ENCODE results near the gene B3GNT3. TPM values are rescaled to one million over a fixed set of nuclear protein-coding genes. Genes with fewer than 3 reads are reported as not detected.

The B3GNT3 gene
- total and polyA plus RNA-seq, 2 of the 8 experiments (the other 6 are each of a cell fraction or from before 2014, with no cell fraction given) = 1.5 TPM

DNA sequence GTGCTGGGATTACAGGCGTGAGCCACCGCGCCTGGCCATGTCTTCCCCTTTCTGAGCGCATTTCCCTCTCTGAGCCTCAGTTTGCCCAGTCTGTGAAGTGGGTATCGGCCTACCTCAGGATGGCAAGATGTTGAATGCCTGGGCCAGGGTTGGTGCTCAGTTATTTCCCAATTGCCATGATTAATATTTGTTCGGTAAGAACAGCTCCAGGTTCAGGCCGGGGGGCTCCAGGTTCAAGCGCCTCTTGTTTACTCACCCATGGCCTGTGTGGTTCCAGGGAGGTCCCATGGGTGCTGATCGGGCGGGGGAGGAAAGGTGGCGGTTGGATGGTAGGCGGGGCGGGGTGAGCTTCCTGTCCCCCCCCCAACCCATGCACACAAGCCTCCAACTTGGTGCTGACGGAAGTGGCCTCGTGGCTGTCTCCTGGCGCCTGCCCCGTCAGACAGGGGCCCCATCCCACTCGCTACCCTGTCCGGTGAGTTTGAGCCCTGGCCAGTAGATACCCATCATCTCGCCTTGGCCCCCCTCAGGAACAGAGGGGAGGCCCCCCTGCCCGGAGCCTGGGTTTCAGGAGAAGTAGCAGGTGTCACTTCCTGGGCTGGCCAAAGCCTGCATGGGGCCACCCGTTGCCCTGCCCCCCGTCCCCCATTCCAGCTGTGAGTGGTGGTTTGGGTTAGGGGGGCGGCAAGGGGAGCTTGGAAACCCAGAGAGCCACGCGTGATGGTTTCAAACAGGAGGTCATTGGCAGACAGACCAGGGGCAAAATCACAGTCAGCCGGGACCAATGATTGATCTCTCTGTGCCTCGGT, 43.6 kb upstream of the B3GNT3 start, which contains the start of gene FCHO1:
Gene FCHO1 (plus strand): TSS at position 375 of the 809 bp plus-strand sequence. CDS start 3,688 bp downstream, outside the sequence.
- Histone ChIP-seq H3K79me2 (ENCODE audit: control insufficient read depth in 1 of 2, insufficient read depth in 2 of 2, low read length in 2 of 2) (no peaks in the 10 kb centered on the region), H3K18ac (ENCODE audit: extremely low read depth, low read length) (no peak within 1 kb of the TSS), H3K14ac (ENCODE audit: insufficient read length) (no peak within 1 kb of the TSS), H2BK12ac (ENCODE audit: low read depth, low read length) (no peak within 1 kb of the TSS), H3K23me2 (ENCODE audit: low read depth, low read length) (peaks cover 5% of the 10 kb centered on the region; the same call in 1 of the 2 replicates), H3K4me1 (replicated peaks in 1 of 4; ENCODE audit: control insufficient read depth in 3 of 4, insufficient read depth in 4 of 4, low read length in 3 of 4) (peaks cover 0 to 14% (median under 1%) of the 10 kb centered on the region in 4 experiments; a peak in 4 of 7 replicates), H3K4ac (replicated peaks; ENCODE audit: insufficient read length, low read depth, low read length) (no peak within 1 kb of the TSS), H3K27ac (ENCODE audit: low read depth, low read length) (no peak within 1 kb of the TSS), H3K27me3 (replicated peaks in 1 of 4; ENCODE audit: control insufficient read depth in 3 of 4, extremely low read depth in 1 of 4, insufficient read depth in 3 of 4, low read length in 3 of 4) (no peaks in the 10 kb centered on the region), H3K36me3 (ENCODE audit: control insufficient read depth in 2 of 4, insufficient read depth in 4 of 4, low read length in 3 of 4) (no peaks in the 10 kb centered on the region), H4K5ac (ENCODE audit: insufficient read length, low read depth, low read length) (no peak within 1 kb of the TSS), H3K23ac (ENCODE audit: insufficient read length) (no peak within 1 kb of the TSS), H2BK15ac (ENCODE audit: low read length) (no peak within 1 kb of the TSS), H3K79me1 (ENCODE audit: low read depth, low read length) (no peaks in the 10 kb centered on the region; the same call in 1 of the 2 replicates), H4K91ac (replicated peaks; ENCODE audit: insufficient read length, low read length) (no peak within 1 kb of the TSS), H3K4me3 (ENCODE audit: extremely low read depth in 1 of 4, insufficient read depth in 2 of 4, low read depth in 3 of 4, low read length in 4 of 4) (no peak within 1 kb of the TSS), H4K8ac (ENCODE audit: extremely low read depth, insufficient read depth, low read length) (peak within 1 kb of the TSS; percentile 3; the same call in 1 of the 2 replicates), H2AFZ (ENCODE audit: low read length) (no peak within 1 kb of the TSS), H3K9me3 (ENCODE audit: insufficient read depth in 2 of 2, low read depth in 1 of 2, low read length in 1 of 2) (no peaks in the 10 kb centered on the region), H4K20me1 (replicated peaks in 1 of 2; ENCODE audit: control insufficient read depth in 1 of 2, insufficient read depth in 2 of 2, low read length in 2 of 2) (peaks cover 0 to 3% of the 10 kb centered on the region in 2 experiments), H2BK20ac (ENCODE audit: low read length) (no peak within 1 kb of the TSS), H3K9ac (replicated peaks in 1 of 4; ENCODE audit: extremely low read depth in 1 of 4, low read depth in 3 of 4, low read length in 3 of 4) (no peak within 1 kb of the TSS), H2AK5ac (ENCODE audit: low read depth, low read length) (no peak within 1 kb of the TSS), H3K4me2 (ENCODE audit: insufficient read depth in 1 of 2, low read depth in 2 of 2, low read length in 2 of 2) (no peak within 1 kb of the TSS), H2BK120ac (replicated peaks; ENCODE audit: low read depth, low read length) (no peak within 1 kb of the TSS), H2BK5ac (ENCODE audit: low read depth, low read length) (no peak within 1 kb of the TSS), H3K56ac (replicated peaks; ENCODE audit: insufficient read length, low read depth, low read length) (no peak within 1 kb of the TSS)
- WGBS, 2 experiments (ENCODE audit: extremely low coverage in 1 of 2, insufficient coverage in 1 of 2, insufficient read length in 1 of 2, insufficient replicate concordance in 2 of 2, low coverage in 1 of 2, low lambda C conversion rate in 2 of 2, missing lambda C conversion rate in 1 of 2) = 87% methylated on average over 26 of the region's 28 CpGs; no CpG with 5 or more reads in 1 of the 2 experiments
- ChIA-PET POLR2A (ENCODE audit: partially characterized antibody) (interaction anchor here (1.2 to 2.7 kb wide), 2 partner anchors 11 to 216 kb away, joined by 3 to 9 read pairs; partner anchors contain the start of gene KCNN1), CTCF (ENCODE audit: partially characterized antibody) (interaction anchor here (1.5 to 4.1 kb wide), 3 partner anchors 16 to 26 kb away, joined by 5 to 17 read pairs (median 13); no protein-coding TSS in a partner anchor)
- no peak for FAIRE-seq
- no peak for TF ChIP-seq SAP30 (IDR thresholded peaks at IDR 0.05; ENCODE audit: insufficient read depth, insufficient replicate concordance, low read length)
- no peak for TF ChIP-seq CEBPB (IDR thresholded peaks at IDR 0.05; ENCODE audit: low read depth, low read length)
- no peak for TF ChIP-seq KDM4A (IDR thresholded peaks at IDR 0.05; ENCODE audit: low read depth, low read length, severe bottlenecking)
- TF ChIP-seq CTCF (IDR thresholded peaks at IDR 0.05; ENCODE audit: control extremely low read depth in 1 of 3, insufficient read depth in 1 of 3, low read depth in 1 of 3, low read length in 3 of 3) = no peak
- TF ChIP-seq BRCA1 (IDR thresholded peaks at IDR 0.05; ENCODE audit: low read depth, low read length) = no peak
- TF ChIP-seq RBBP5 (IDR thresholded peaks at IDR 0.05; ENCODE audit: borderline replicate concordance, low read depth, low read length) = no peak
- TF ChIP-seq KDM1A (IDR thresholded peaks at IDR 0.05; ENCODE audit: borderline replicate concordance, low read length) = 0 out of 2 replicates have a peak, but pooled peaks have one; percentile 50
- DNase-seq (ENCODE audit: low read depth in 1 of 2, low spot score in 2 of 2) = no peak
